ENCODE data around the gene TP73. TPM values are rescaled to one million over a fixed set of nuclear protein-coding genes. Genes with fewer than 3 reads are reported as not detected.

Gene TP73
- total and polyA plus RNA-seq, 2 donors (not counting 1 experiment from before 2014, with no cell fraction given), result 1.2 to 2.4 TPM

DNA sequence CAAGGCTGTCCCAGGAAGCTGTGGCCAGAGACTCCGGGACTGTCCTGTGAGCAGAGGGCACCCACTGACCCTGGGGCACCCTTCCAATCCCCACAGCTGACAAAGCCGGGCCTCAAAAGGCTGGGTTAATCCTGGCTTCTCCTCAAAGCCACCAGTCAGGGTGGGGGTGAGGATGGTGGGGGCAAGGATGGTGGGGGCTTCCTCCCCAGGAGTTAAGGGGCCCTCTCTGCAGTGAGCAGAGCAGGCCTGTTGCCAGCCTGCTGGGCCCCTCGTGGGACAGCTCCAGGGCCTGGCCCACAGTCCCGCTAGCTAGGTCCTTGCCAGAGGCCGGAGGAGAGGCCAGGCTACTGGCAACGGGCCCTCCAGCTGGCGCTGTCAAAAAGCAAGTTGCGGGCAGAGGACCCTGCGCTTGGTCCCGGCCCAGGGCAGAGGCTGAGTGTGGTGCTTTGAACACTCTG is 62.0 kb downstream of the TP73 start:
- peaks cover 0 to 17% (median 2%) of the 10 kb centered on the region in 4 experiments for H3K27me3 ChIP-seq (replicated peaks in 1 of 4; ENCODE audit: control extremely low read depth in 1 of 4, control insufficient read depth in 3 of 4, insufficient read depth in 4 of 4, low read length in 3 of 4)
- DNase-seq (no peak), ATAC-seq (ENCODE audit: low read depth) (no peak)
- ChIA-PET POLR2A (no interaction called here), CTCF (interaction anchor here (2.1 kb wide), 1 partner anchor 10 kb away, joined by 12 read pairs; no protein-coding TSS in a partner anchor)
- H3K27ac ChIP-seq (ENCODE audit: low read length in 2 of 2), result no peak overlapping the region
- no peaks in the 10 kb centered on the region for H3K4me1 Mint-ChIP-seq
- H3K4me1 ChIP-seq (ENCODE audit: control insufficient read depth in 2 of 2, insufficient read depth in 2 of 2, low read length in 2 of 2), result peaks cover 0 to 3% of the 10 kb centered on the region in 2 donors
- H3K4me3 Mint-ChIP-seq, result no peak overlapping the region
- H3K27me3 Mint-ChIP-seq, result peaks cover 16% of the 10 kb centered on the region
- H3K4me2 ChIP-seq (replicated peaks; ENCODE audit: low read depth, low read length, poor library complexity, severe bottlenecking), result no peak overlapping the region
- peaks cover 0 to 6% (median 0%) of the 10 kb centered on the region in 3 donors for H3K9me3 ChIP-seq (ENCODE audit: control extremely low read depth in 1 of 3, control insufficient read depth in 2 of 3, insufficient read depth in 1 of 3, low read length in 2 of 3)
- no peak overlapping the region for H3K9ac ChIP-seq (ENCODE audit: low read length)
- H3K4me3 ChIP-seq (ENCODE audit: control extremely low read depth in 1 of 5, extremely low read depth in 1 of 5, insufficient read depth in 1 of 5, low read depth in 2 of 5, low read length in 4 of 5), result no peak overlapping the region
- H4K20me1 ChIP-seq (ENCODE audit: control insufficient read depth, insufficient read depth, low read length, poor library complexity, severe bottlenecking), result no peaks in the 10 kb centered on the region
- 91% methylated on average over 9 of the region's 10 CpGs for WGBS (ENCODE audit: insufficient coverage)
- no peak overlapping the region for H2AFZ ChIP-seq (ENCODE audit: insufficient read depth, low read depth, low read length, poor library complexity, severe bottlenecking)
- no peaks in the 10 kb centered on the region for H3K79me2 ChIP-seq (ENCODE audit: control insufficient read depth, insufficient read depth, low read length)
- H3K9me3 Mint-ChIP-seq (ENCODE audit: insufficient read depth), result no peaks in the 10 kb centered on the region
- intact Hi-C loops (cut with micrococcal nuclease), result no loop called here
- no peak overlapping the region for H3K27ac Mint-ChIP-seq
- TF ChIP-seq EZH2 (IDR thresholded peaks at IDR 0.05; ENCODE audit: borderline replicate concordance, insufficient read depth, low read depth, low read length, poor library complexity, severe bottlenecking) (no peak), CTCF (IDR thresholded peaks at IDR 0.05) (no peak)
- no peaks in the 10 kb centered on the region for H3K36me3 ChIP-seq (replicated peaks in 1 of 2; ENCODE audit: control extremely low read depth in 1 of 2, control insufficient read depth in 1 of 2, extremely low read depth in 1 of 2, insufficient read depth in 2 of 2, low read length in 1 of 2)

DNA sequence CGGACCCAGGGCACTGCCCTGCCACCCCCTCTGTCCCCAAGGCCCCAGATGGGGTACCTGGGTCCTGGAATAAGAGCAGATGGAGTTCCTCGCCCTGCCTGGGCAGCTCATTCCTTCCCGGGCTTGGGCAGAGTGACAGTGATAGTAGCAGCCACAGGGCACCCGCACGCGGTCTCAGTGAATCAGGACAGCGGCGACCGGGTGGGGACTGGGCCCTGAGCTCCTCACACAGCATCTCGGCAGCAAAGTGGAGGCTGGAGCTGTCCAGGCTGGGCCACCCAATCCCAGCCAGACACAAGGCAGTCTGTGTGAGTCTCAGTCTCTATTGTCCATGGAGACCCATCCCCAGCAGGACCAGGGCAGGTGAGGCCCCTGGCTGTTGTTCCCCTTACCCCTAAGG is 62.5 kb downstream of the TP73 start:
- Histone ChIP-seq H3K9me3 (ENCODE audit: control extremely low read depth in 1 of 3, control insufficient read depth in 2 of 3, insufficient read depth in 1 of 3, low read length in 2 of 3) (peaks cover 0 to 6% (median 0%) of the 10 kb centered on the region in 3 donors), H3K36me3 (replicated peaks in 1 of 2; ENCODE audit: control extremely low read depth in 1 of 2, control insufficient read depth in 1 of 2, extremely low read depth in 1 of 2, insufficient read depth in 2 of 2, low read length in 1 of 2) (no peaks in the 10 kb centered on the region), H3K4me2 (replicated peaks; ENCODE audit: low read depth, low read length, poor library complexity, severe bottlenecking) (no peak overlapping the region), H3K9ac (ENCODE audit: low read length) (no peak overlapping the region), H3K4me3 (ENCODE audit: control extremely low read depth in 1 of 5, extremely low read depth in 1 of 5, insufficient read depth in 1 of 5, low read depth in 2 of 5, low read length in 4 of 5) (no peak overlapping the region), H4K20me1 (ENCODE audit: control insufficient read depth, insufficient read depth, low read length, poor library complexity, severe bottlenecking) (no peaks in the 10 kb centered on the region), H3K4me1 (ENCODE audit: control insufficient read depth in 2 of 2, insufficient read depth in 2 of 2, low read length in 2 of 2) (peaks cover 0 to 3% of the 10 kb centered on the region in 2 donors), H3K79me2 (ENCODE audit: control insufficient read depth, insufficient read depth, low read length) (no peaks in the 10 kb centered on the region), H2AFZ (ENCODE audit: insufficient read depth, low read depth, low read length, poor library complexity, severe bottlenecking) (no peak overlapping the region), H3K27ac (ENCODE audit: low read length in 2 of 2) (no peak overlapping the region), H3K27me3 (replicated peaks in 1 of 4; ENCODE audit: control extremely low read depth in 1 of 4, control insufficient read depth in 3 of 4, insufficient read depth in 4 of 4, low read length in 3 of 4) (peaks cover 0 to 14% (median 2%) of the 10 kb centered on the region in 4 experiments)
- ATAC-seq (ENCODE audit: low read depth) (no peak), DNase-seq (no peak)
- Mint-ChIP-seq H3K27ac (no peak overlapping the region), H3K4me1 (no peaks in the 10 kb centered on the region), H3K27me3 (peaks cover 16% of the 10 kb centered on the region), H3K9me3 (ENCODE audit: insufficient read depth) (no peaks in the 10 kb centered on the region), H3K4me3 (no peak overlapping the region)
- WGBS (ENCODE audit: insufficient coverage), result 93% methylated on average over 10 of the region's 10 CpGs
- intact Hi-C loops (cut with micrococcal nuclease), result no loop called here
- ChIA-PET POLR2A (no interaction called here), CTCF (interaction anchor here (2.1 kb wide), 1 partner anchor 9 kb away, joined by 12 read pairs; no protein-coding TSS in a partner anchor)
- no peak for TF ChIP-seq EZH2 (IDR thresholded peaks at IDR 0.05; ENCODE audit: borderline replicate concordance, insufficient read depth, low read depth, low read length, poor library complexity, severe bottlenecking)
- no peak for TF ChIP-seq CTCF (IDR thresholded peaks at IDR 0.05)

All from B cell (primary cell).